GM19452 (cell line): ENCODE data around the gene CA6.
"Not testable (repeated sequence)": the region's sequence is repeated elsewhere in the genome, so short reads cannot be mapped to it uniquely, and the experiment has no call there.

Source experiments
- ATAC-seq: cut with Tn5 transposase; IDR thresholded peaks from one replicate; pipeline ENCODE4 v1.9.1; 2021; ENCODE audit not compliant: unreplicated experiment

CA6 gene

DNA sequence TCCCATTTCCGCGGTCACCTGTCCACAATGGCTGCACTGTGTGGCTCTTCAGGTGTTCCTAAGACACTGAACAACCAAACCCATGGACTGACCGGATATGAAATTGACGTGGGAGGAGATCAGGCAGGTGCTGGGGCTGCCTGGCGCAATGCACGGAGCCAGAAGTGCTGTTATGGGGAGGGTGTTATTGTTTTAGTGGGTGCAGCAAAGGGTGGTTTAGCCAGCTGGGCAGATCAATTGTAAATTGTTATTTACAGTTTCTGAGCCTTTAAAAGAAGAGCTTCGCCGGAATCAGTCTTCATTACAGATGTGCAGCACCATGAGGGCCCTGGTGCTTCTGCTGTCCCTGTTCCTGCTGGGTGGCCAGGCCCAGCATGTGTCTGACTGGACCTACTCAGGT is at the start of gene CA6:
Gene CA6, plus strand, starts transcription at position 301 of the 400 bp plus-strand sequence. Its CDS starts 19 bp downstream, at position 320.
- ATAC-seq, result no peak

DNA sequence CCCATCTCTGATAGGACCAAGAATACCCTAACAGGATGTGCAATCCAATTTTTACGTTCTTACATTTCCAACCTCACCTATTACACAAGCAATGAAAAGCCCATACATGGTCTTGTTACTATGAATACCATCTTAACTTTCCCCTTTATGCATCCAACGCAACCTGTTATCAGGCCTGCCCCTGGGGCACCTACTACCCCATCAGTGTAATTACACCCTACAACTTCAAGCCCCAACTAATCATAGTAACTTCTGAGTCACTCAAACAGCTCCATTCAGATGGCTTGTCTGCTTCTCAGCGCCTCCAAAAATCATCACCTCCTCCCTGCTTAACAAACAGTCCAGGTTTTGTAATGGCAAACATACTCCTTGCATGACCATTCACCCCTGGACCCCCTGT is 48.9 kb upstream of the CA6 start:
- ATAC-seq, result not testable (repeated sequence)

DNA sequence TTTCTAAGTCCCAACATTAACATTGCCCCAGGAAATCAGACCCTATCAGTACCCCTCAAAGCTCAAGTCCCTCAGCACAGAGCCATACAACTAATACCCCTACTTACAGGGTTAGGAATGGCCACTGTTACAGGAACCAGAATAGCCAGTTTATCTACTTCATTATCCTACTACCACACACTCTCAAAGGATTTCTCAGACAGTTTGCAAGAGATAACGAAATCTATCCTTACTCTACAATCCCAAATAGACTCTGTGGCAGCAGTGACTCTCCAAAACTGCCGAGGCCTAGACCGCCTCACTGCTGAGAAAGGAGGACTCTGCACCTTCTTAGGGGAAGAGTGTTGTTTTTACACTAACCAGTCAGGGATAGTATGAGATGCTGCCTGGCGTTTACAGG is 48.2 kb upstream of the CA6 start:
- not testable (repeated sequence) for ATAC-seq

DNA sequence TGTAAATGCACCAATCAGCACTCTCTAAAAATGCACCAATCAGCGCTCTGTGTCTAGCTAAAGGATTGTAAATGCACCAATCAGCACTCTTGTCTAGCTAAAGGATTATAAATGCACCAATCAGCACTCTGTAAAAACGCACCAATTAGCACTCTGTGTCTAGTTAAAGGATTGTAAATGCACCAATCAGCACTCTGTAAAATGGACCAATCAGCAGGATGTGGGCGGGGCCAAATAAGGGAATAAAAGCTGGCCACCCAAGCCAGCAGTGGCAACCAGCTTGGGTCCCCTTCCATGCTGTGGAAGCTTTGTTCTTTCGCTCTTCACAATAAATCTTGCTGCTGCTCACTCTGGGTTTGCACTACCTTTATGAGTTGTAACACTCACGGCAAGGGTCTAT is 47.2 kb upstream of the CA6 start:
- ATAC-seq, result not testable (repeated sequence)

DNA sequence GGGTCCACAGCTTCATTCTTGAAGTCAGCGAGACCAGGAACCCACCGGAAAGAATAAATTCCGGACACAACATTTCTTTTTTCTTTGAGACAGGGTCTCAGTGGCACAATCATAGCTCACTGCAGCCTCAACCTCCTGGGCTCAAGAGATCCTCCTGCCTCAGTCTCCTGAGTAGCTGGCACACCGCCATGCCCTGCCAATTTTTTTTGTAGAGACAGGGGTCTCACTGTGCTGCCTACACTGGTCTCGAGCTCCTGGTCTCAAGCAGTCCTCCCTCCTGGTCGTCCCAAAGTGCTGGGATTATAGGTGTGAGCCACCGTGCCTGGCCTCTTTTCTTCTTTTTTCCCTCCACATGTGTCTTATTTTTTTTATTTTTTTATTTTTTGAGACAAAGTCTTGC is 46.6 kb upstream of the CA6 start:
- ATAC-seq, result no peak

DNA sequence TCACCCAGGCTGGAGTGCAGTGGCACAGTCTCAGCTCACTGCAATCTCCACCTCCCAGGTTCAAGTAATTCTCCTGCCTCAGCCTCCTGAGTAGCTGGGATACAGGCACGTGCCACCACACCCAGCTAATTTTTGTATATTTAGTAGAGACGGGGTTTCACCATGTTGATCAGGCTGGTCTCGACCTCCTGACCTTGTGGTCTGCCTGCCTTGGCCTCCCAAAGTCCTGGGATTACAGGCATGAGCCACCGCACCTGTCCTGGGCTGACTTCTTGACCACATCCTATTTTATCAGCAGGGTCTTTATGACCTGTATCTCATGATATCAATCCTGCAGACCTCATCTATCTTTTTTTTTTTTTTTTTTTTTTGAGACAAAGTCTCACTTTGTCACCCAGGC is 45.0 kb upstream of the CA6 start:
- ATAC-seq, result not testable (repeated sequence)

DNA sequence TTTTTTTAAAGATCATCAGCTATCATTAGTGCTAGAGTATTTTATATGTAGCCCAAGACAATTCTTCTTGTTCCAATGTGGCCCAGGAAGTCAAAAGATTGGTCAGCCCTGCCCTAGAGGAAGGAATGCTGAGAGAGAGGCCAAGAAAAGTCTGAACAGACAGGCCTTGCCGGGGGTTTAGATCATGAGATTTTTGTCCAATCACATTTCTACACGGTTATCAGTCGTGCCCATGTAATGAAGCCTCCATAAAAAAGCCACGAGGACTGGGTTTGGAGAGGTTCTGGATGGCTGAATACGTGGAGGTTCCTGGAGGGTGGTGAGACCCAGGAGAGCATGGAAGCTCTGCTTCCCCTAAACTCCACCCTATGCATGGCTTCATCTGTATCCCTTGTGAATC is 42.9 kb upstream of the CA6 start:
- no peak for ATAC-seq

DNA sequence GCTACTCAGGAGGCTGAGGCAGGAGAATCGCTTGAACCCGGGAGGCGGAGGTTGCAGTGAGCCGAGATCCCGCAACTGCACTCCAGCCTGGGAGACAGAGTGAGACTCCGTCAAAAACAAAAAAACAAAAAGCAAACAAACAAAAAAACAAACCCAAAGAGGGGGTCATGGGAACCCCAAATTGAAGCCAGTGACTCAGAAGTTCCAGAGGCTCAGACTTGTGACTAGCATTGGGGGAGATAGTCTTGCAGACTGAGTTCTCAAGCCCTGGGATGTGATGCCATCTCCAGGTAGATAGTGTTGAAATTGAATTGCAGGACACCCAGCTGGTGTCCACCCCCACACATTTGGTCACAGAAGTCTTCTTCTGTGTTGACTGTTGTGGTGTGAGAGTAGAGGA is 42.3 kb upstream of the CA6 start:
- ATAC-seq, result no peak

DNA sequence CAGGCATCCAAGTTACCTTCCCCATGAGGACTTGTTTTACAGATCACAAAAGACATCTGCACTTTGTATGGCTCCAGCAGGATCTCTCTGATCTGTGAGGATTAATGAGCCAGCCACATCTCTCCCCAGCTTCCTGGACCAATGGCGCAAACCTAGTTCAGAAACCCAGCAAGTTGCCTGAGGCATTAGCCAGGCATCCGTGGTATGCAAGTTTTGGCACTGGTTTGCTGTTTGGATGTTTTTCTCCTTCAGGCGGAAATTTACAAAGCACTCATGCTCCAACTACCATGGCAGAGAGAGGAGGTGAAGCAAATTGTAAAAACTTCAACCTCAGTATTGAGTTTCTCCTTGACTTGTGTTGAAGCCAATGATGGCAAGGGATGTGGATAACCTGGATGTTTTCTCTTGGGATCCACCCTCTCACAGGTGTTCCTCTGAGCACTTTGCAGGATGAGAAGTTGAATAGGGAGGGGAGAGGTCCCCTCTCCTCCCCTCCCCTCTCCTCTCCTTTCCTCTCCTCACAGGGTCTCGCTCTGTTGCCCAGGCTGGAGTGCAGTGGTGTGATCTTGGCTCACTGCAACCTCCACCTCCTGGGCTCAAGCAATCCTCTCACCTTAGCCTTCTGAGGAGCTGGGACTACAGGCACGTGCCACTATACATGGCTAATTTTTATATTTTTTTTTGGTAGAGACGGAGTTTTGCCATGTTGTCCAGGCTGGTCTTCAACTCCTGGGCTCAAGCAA is 41.6 kb upstream of the CA6 start:
- no peak for ATAC-seq

DNA sequence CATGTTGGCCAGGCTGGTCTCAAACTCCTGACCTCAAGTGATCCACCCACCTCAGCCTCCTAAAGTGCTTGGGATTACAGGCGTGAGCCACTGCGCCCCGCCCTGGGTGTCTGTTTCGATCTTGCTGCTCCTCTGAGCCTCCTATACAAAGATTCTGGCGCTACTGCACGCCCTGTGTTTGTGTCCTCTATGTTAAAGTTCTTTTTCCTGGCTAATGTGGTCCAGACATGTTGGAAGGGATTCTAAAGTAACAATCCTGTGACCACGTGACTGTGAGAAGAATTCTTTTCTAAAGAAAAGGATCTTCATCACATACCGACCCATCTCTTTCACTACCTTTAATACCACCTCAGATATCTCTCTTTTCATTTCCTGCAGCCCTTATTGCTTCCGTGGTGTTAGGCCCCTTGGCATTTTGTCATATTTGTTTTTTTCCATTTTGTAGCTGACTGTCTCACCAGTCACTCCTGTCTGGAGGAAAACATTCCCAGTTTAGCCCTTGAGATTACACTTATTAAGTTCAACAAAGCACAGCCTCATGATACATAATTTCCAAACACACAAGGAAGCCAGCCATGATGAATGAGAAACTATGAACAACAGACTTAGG is 40.0 kb upstream of the CA6 start:
- no peak for ATAC-seq

DNA sequence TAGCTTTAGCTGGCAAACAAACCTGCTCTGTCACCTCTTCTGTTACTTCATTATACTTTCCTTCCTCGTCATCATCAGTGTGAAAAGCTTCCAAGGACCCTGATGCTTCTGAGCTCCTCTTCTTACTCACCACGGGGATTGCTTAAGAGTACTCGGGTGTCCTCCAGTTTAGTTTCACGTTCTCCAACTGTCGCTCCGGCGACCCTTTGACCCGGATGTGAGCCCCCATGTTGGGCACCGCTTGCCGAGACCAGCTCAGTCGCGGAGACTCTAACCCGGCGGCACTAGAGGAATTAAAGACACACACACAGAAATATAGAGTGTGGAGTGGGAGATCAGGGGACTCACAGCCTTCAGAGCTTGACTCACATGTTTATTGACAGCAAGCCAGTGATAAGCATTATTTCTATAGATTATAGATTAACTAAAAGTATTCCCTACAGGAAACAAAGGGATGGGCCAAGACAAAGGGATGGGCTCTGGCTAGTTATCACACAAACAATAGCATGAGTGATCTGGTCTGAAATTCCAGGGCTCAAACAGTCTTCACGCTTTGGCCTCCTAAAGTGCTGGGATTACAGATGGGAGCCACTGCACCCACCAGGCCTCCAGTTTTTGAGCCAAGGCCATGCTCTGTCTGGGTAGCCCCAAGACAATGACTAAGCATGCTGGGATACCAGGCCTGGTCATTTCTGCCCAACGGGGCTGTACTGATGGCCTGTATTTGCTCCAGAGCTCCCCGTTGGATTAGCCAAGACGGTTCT is 37.1 kb upstream of the CA6 start:
- no peak for ATAC-seq

DNA sequence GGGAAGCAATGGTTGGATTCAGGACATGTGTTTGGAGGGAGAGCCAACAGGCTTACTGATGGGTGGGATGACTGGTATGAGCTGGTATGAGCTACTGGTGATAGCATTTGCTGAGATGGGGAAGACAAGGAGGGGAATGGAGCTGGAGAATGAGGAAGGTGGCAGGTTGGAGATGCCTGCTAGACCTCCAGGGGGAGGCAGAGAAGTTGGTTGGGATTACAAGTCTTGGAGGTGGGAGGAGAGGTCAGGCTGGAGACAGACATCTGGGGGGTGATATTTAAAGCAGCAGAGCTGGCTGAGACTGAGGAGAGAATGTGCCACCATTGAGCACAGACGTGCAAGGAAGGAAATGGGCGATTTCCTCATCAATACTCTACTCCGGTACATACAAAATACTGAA is 35.3 kb upstream of the CA6 start:
- ATAC-seq, result no peak

DNA sequence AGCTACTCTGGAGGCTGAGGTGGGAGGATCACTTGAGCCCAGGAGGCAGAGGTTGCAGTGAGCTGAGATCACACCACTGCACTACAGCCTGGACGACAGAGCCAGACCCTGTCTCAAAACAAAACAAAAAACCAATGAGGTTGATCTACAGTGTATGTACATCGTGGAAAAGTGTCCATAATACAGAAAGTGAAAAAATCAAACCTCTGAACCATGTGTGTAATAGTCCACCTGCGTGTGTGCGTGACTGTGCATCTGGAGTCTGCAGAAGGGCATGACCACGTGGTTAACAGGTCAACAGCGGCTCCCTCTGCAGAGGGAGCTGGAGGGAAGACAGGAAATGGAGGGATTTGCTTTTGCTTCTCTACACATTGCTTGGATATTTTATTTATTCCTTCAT is 34.8 kb upstream of the CA6 start:
- ATAC-seq, result no peak

DNA sequence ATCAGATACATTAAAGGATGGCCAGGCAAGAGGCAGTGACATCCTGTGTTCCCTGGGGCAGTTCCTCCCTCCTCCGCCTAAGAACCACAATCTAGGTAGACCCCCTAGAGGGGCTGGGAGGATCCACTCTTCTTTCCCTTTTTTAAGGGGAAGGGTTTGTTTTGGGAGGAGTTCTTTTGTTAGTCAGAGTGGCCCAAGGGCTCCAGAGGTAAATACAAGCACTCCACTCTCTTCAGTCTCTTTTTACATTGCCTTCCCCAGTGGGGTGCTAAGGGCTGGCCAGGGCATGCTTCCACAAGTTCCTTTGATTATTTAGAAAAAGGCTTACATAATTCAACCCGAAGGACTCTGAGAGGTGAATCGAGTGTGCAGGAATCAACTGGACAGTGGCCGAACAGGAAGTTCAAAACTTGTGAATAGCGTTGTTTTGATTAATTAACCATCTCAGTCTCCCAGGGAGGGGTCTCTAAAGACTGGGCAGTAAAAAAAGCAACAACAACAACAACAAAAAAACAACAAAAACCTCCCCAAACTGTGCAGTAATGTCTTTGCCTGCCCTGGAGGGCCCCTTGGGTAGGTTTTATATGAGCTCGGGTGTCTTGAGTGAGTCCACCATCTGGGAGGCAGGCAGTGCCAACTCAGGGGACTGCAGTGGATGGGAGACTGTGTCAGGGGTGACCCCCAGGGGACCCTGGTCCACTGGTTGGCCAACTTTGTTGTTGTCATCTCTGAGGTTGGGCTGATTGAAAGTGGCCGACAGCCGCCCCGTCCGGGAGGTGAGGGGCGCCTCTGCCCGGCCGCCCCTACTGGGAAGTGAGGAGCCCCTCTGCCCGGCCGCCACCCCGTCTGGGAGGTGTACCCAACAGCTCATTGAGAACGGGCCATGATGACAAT is 34.0 kb upstream of the CA6 start:
- no peak for ATAC-seq

DNA sequence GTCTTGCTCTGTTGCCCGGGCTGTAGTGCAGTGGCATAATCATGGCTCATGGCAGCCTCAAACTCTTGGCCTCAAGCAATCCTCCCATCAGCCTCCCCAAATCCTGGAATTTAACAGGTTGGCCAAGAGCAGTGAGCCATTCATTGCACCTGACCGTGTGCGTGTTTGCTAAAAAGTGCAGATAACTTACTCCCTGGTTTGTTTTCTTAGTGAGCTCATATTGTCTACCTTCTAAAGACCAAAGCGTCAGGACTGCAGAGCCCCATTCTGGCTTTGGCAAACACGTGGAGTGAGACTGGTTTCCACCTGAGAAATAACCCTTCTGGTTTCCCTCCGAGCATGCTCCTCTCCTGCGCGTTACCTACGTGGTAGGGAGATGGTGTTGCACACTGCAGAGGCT is 32.2 kb upstream of the CA6 start:
- ATAC-seq, result no peak

DNA sequence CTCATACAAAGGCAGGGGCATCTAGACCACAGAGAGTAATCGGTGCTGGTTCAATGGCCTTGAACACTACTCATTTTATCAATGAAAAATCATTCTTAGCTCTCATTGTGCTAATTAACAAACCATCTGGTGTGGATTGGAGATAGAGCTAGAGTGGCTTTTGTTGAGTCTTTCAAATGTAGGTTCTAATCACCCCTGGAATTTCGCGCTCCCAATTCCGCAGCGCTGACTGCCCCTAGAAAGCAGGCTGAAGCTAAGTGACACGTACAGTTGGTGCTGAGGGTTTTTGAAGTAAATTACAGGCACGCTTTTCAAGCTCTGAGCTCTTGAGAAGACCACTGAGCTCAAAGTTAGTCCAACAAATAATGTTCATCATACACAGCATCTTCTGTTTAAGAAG is 31.2 kb upstream of the CA6 start:
- no peak for ATAC-seq

DNA sequence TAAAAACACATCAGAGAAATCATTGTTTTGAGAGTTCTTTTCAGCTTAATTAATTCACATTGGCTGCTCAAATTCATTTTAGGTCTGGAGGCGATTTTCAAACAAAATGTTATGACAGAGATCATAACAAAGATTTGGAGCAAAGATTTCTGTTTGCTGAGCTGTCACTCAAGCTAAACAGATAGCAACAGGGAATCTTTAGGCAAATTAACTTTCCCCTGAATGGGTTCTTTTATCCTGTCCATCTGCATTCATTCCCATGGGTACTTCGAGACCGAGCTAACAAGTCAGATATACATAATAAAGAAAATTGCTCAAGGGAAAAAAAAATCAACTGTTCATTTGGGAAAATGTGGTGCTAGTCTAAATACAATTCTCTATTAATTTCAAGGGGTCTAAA is 30.2 kb upstream of the CA6 start:
- ATAC-seq, result no peak

DNA sequence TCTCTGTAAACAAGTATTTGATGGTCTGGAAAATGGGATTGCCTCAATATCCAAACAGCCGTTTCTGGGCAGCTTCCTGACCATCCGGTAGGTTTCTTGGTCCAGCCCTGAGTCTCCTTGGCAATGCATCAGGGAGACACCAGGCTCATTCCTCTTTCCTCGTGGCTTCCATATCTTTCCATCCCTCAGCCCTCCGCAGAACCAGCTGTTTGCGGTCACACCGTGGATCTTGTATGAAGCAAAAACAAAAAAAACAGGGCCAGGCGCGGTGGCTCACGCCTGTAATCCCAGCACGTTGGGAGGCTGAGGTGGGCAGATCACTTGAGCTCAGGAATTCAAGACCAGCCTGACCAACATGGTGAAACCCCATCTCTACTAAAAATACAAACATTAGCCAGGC is 28.1 kb upstream of the CA6 start:
- not testable (repeated sequence) for ATAC-seq

DNA sequence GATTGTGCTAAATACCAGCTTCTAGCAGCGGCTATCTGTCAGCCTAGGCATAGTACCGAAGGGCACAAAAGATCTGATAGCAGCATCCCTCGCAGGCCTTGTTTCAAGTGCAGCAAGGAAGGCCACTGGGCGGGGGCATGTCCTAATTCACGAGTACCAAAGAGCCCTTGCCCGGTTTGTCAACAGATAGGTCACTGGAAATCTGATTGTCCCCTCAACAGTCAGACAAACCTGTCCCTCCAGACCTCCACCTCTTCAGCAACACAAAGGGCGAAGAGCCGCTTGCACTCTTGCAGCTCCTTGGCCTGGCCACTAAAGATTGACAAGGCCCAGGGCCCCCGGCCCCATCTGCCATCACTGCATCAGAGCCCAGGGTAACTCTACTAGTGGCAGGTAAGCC is 22.7 kb upstream of the CA6 start:
- no peak for ATAC-seq

DNA sequence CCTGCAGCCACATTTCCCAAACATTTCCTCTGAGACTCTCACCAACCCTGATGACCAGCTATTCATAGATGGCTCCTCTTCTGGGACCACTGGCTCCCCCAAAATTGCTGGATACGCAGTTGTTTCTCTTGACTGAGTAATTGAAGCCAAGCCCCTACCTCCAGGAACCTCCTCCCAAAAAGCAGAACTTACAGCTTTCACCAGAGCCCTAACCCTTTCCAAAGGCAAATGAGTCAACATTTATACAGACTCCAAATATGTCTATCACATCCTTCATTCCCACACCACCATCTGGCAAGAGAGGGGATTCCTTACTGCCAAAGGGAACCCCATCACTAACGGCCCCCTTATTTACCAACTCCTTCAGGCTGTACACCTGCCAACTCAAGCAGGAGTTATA is 20.3 kb upstream of the CA6 start:
- ATAC-seq, result no peak

DNA sequence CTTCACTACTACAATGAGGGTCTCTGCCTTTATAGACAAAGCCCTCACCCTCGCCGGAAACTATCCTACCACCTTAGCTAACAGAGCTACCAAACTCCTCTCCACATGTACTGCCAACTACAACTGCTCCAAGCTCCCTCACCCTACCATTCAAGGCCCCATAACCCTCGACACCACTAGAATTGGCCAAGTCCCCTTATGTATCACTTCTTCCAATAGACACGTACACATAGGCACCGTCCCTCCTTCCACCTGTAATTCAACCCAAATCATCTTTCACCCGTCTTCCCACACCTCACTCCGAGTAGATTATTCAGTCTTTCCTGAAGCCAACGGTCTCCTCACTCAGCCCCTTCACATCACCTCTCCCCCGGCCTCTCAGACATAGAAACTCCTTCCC is 19.7 kb upstream of the CA6 start:
- ATAC-seq, result no peak
